ENCODE measurements around the gene HLA-B.

Gene HLA-B

DNA sequence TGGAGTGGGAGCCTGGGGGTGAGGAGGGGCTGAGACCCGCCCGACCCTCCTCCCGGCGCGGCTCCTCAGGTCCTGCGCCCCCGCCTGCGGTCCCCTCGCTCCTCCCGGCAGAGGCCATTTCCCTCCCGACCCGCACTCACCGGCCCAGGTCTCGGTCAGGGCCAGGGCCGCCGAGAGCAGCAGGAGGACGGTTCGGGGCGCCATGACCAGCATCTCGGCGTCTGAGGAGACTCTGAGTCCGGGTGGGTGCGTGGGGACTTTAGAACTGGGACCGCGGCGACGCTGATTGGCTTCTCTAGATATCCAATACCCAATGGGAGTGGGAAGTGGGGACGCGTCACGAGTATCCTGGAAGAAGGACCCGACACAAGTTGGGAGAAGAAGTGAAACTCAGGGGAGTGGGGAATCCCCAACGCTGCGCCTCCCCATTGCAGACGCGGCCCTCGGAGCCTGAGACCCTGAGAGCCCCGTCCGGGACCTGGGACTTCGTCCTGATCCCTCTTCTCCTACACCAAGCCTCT is at the start of gene HLA-B (continued):
- no peak for TF ChIP-seq SALL2 (tag by site-specific recombination; IDR thresholded peaks at IDR 0.05; ENCODE audit: borderline replicate concordance)
- no peak for TF ChIP-seq REPIN1 (tag by site-specific recombination; IDR thresholded peaks at IDR 0.05; ENCODE audit: low read depth)
- TF ChIP-seq ZNF426 (tag by site-specific recombination; IDR thresholded peaks at IDR 0.05) = no peak
- no peak for TF ChIP-seq ZNF391 (tag by site-specific recombination; IDR thresholded peaks at IDR 0.05; ENCODE audit: borderline replicate concordance, low read depth)
- TF ChIP-seq, protein P1, sequence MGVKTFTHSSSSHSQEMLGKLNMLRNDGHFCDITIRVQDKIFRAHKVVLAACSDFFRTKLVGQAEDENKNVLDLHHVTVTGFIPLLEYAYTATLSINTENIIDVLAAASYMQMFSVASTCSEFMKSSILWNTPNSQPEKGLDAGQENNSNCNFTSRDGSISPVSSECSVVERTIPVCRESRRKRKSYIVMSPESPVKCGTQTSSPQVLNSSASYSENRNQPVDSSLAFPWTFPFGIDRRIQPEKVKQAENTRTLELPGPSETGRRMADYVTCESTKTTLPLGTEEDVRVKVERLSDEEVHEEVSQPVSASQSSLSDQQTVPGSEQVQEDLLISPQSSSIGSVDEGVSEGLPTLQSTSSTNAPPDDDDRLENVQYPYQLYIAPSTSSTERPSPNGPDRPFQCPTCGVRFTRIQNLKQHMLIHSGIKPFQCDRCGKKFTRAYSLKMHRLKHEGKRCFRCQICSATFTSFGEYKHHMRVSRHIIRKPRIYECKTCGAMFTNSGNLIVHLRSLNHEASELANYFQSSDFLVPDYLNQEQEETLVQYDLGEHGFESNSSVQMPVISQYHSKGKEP (tag by site-specific recombination; IDR thresholded peaks at IDR 0.05) = no peak
- no peak for TF ChIP-seq ZNF223 (tag by site-specific recombination; IDR thresholded peaks at IDR 0.05)
- TF ChIP-seq, protein P2, sequence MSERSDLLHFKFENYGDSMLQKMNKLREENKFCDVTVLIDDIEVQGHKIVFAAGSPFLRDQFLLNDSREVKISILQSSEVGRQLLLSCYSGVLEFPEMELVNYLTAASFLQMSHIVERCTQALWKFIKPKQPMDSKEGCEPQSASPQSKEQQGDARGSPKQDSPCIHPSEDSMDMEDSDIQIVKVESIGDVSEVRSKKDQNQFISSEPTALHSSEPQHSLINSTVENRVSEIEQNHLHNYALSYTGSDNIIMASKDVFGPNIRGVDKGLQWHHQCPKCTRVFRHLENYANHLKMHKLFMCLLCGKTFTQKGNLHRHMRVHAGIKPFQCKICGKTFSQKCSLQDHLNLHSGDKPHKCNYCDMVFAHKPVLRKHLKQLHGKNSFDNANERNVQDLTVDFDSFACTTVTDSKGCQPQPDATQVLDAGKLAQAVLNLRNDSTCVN (tag by site-specific recombination; optimal IDR thresholded peaks at IDR 0.05) = no peak
- TF ChIP-seq, protein P3, sequence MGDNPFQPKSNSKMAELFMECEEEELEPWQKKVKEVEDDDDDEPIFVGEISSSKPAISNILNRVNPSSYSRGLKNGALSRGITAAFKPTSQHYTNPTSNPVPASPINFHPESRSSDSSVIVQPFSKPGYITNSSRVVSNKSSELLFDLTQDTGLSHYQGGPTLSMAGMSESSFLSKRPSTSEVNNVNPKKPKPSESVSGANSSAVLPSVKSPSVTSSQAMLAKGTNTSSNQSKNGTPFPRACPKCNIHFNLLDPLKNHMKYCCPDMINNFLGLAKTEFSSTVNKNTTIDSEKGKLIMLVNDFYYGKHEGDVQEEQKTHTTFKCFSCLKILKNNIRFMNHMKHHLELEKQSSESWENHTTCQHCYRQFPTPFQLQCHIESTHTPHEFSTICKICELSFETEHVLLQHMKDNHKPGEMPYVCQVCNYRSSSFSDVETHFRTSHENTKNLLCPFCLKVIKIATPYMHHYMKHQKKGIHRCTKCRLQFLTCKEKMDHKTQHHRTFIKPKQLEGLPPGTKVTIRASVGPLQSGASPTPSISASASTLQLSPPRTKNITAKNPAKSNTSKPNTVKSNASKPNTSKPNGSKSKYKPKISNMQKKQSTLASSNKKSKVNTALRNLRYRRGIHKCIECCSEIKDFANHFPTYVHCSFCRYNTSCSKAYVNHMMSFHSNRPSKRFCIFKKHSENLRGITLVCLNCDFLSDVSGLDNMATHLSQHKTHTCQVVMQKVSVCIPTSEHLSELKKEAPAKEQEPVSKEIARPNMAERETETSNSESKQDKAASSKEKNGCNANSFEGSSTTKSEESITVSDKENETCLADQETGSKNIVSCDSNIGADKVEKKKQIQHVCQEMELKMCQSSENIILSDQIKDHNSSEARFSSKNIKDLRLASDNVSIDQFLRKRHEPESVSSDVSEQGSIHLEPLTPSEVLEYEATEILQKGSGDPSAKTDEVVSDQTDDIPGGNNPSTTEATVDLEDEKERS (tag by site-specific recombination; IDR thresholded peaks at IDR 0.05) = no peak
- TF ChIP-seq, protein P4, sequence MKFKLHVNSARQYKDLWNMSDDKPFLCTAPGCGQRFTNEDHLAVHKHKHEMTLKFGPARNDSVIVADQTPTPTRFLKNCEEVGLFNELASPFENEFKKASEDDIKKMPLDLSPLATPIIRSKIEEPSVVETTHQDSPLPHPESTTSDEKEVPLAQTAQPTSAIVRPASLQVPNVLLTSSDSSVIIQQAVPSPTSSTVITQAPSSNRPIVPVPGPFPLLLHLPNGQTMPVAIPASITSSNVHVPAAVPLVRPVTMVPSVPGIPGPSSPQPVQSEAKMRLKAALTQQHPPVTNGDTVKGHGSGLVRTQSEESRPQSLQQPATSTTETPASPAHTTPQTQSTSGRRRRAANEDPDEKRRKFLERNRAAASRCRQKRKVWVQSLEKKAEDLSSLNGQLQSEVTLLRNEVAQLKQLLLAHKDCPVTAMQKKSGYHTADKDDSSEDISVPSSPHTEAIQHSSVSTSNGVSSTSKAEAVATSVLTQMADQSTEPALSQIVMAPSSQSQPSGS (tag by site-specific recombination; IDR thresholded peaks at IDR 0.05; ENCODE audit: low read depth) = no peak
- TF ChIP-seq ZNF660 (tag by site-specific recombination; IDR thresholded peaks at IDR 0.05) = no peak
- TF ChIP-seq ZNF266 (tag by site-specific recombination; IDR thresholded peaks at IDR 0.05; ENCODE audit: low read depth) = no peak
- TF ChIP-seq ZNF548 (tag by site-specific recombination; IDR thresholded peaks at IDR 0.05) = no peak
- no peak for TF ChIP-seq ZNF600 (tag by site-specific recombination; IDR thresholded peaks at IDR 0.05)
- no peak for TF ChIP-seq ZNF23 (tag by site-specific recombination; IDR thresholded peaks at IDR 0.05; ENCODE audit: borderline replicate concordance)
- TF ChIP-seq ZNF248 (tag by site-specific recombination; IDR thresholded peaks at IDR 0.05) = no peak
- 0 out of 2 replicates have a peak, but pooled peaks have one; percentile 14 for TF ChIP-seq SP2 (tag by site-specific recombination; IDR thresholded peaks at IDR 0.05)
- no peak for TF ChIP-seq ZNF121 (tag by site-specific recombination; IDR thresholded peaks at IDR 0.05)
- TF ChIP-seq TRIM28 (IDR thresholded peaks at IDR 0.05; ENCODE audit: borderline replicate concordance, low read length) = no peak
- no peak for TF ChIP-seq ZNF221 (tag by site-specific recombination; IDR thresholded peaks at IDR 0.05; ENCODE audit: borderline replicate concordance)
- TF ChIP-seq ZNF184 (tag by site-specific recombination; IDR thresholded peaks at IDR 0.05) = no peak
- no peak for TF ChIP-seq ZNF423 (tag by site-specific recombination; IDR thresholded peaks at IDR 0.05)
- TF ChIP-seq ZFP41 (tag by site-specific recombination; IDR thresholded peaks at IDR 0.05; ENCODE audit: borderline replicate concordance) = no peak
- TF ChIP-seq ZNF843 (tag by site-specific recombination; IDR thresholded peaks at IDR 0.05) = 0 out of 2 replicates have a peak, but pooled peaks have one; percentile 4
- TF ChIP-seq, protein P5, sequence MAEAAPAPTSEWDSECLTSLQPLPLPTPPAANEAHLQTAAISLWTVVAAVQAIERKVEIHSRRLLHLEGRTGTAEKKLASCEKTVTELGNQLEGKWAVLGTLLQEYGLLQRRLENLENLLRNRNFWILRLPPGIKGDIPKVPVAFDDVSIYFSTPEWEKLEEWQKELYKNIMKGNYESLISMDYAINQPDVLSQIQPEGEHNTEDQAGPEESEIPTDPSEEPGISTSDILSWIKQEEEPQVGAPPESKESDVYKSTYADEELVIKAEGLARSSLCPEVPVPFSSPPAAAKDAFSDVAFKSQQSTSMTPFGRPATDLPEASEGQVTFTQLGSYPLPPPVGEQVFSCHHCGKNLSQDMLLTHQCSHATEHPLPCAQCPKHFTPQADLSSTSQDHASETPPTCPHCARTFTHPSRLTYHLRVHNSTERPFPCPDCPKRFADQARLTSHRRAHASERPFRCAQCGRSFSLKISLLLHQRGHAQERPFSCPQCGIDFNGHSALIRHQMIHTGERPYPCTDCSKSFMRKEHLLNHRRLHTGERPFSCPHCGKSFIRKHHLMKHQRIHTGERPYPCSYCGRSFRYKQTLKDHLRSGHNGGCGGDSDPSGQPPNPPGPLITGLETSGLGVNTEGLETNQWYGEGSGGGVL (tag by site-specific recombination; IDR thresholded peaks at IDR 0.05) = no peak
- no peak for TF ChIP-seq ZNF157 (tag by site-specific recombination; IDR thresholded peaks at IDR 0.05)
- TF ChIP-seq ZNF366 (tag by site-specific recombination; conservative IDR thresholded peaks at IDR 0.05) = no peak
- TF ChIP-seq, protein P6, sequence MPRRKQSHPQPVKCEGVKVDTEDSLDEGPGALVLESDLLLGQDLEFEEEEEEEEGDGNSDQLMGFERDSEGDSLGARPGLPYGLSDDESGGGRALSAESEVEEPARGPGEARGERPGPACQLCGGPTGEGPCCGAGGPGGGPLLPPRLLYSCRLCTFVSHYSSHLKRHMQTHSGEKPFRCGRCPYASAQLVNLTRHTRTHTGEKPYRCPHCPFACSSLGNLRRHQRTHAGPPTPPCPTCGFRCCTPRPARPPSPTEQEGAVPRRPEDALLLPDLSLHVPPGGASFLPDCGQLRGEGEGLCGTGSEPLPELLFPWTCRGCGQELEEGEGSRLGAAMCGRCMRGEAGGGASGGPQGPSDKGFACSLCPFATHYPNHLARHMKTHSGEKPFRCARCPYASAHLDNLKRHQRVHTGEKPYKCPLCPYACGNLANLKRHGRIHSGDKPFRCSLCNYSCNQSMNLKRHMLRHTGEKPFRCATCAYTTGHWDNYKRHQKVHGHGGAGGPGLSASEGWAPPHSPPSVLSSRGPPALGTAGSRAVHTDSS (tag by site-specific recombination; IDR thresholded peaks at IDR 0.05) = no peak
- TF ChIP-seq, protein P7, sequence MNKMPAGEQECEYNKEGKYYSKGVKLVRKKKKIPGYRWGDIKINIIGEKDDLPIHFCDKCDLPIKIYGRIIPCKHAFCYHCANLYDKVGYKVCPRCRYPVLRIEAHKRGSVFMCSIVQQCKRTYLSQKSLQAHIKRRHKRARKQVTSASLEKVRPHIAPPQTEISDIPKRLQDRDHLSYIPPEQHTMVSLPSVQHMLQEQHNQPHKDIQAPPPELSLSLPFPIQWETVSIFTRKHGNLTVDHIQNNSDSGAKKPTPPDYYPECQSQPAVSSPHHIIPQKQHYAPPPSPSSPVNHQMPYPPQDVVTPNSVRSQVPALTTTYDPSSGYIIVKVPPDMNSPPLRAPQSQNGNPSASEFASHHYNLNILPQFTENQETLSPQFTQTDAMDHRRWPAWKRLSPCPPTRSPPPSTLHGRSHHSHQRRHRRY (tag by site-specific recombination; IDR thresholded peaks at IDR 0.05) = no peak
- TF ChIP-seq ZNF530 (tag by site-specific recombination; IDR thresholded peaks at IDR 0.05; ENCODE audit: low read depth) = no peak

Measured in HEK293 (cell line).